Nephron progenitor cell (in vitro differentiated cells): ENCODE results near the gene DGUOK.
A peak's percentile ranks its signal among the peaks of the same experiment; 100 is the strongest.

Source experiments
- DNase-seq: peaks from one replicate; pipeline ENCODE4 v3.0.0; 2021
- H3K27ac Mint-ChIP-seq: 2 replicates; pipeline ENCODE4 v1.8.0; 2021; ENCODE audit warnings: mild to moderate bottlenecking, moderate library complexity, mixed read lengths
- H3K27me3 Mint-ChIP-seq: 2 replicates; pipeline ENCODE4 v1.8.0; 2021; ENCODE audit warnings: mild to moderate bottlenecking, low read depth, mixed read lengths; ENCODE audit not compliant: poor library complexity
- H3K36me3 Mint-ChIP-seq: 2 replicates; pipeline ENCODE4 v1.8.0; 2021; ENCODE audit warnings: low read depth, mixed read lengths
- H3K4me1 Mint-ChIP-seq: 2 replicates; pipeline ENCODE4 v1.8.0; 2021; ENCODE audit warnings: mixed read lengths
- H3K4me3 Mint-ChIP-seq: 2 replicates; pipeline ENCODE4 v1.8.0; 2021; ENCODE audit warnings: mild to moderate bottlenecking, moderate library complexity, mixed read lengths
- H3K9me3 Mint-ChIP-seq: 2 replicates; pipeline ENCODE4 v1.8.0; 2021; ENCODE audit warnings: mild to moderate bottlenecking, moderate library complexity, mixed read lengths
- TF ChIP-seq, protein P1 (sequence below): fragments of 200-600 bp; sonication (generic); IDR thresholded peaks from 2 replicates; pipeline ENCODE4 v1.5.0; 2021; ENCODE audit warnings: antibody characterized with exemption

DGUOK gene

DNA sequence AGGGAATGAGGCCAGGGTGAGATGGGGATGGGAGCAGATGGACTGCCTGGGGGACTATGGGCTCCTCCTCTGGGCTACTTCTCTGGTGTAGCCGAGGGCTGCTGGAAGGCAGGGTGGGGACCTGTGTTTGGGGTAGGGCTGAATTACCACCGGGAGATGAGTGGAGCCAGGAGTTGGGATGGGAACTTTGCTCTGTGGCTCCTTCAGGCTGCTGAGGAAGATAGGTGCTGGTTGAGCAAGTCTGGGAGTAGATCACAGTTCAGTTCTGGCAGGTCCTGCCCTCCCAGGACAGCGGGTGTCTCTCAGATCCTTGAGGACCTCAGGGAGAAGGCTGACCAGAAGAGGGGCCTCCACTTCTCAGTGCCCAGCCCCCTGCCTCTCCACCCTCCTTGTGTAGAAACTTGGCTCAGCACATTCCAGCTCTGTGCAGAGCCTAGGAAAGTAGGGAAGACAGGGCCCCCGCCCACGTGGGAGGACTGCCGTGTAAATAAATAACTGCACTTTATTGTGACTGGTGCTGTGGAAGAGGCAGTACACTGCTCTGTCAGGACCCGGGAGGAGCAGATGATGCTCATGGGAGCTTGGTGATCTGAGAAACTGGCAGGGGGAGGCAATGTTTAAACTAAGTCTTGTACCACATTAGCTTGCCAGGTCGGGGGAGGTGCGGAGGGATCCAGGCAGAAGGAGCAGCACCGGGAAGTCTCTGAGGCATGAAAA, 73.4 kb downstream of the DGUOK start:
- peak; percentile 52 for DNase-seq
- Mint-ChIP-seq H3K27ac (peak overlapping the region; percentile 41), H3K4me3 (peak overlapping the region; percentile 47), H3K27me3 (peaks cover 12% of the 10 kb centered on the region), H3K4me1 (peaks cover 77% of the 10 kb centered on the region), H3K9me3 (no peaks in the 10 kb centered on the region), H3K36me3 (peaks cover 4% of the 10 kb centered on the region)
- TF ChIP-seq, protein P1, sequence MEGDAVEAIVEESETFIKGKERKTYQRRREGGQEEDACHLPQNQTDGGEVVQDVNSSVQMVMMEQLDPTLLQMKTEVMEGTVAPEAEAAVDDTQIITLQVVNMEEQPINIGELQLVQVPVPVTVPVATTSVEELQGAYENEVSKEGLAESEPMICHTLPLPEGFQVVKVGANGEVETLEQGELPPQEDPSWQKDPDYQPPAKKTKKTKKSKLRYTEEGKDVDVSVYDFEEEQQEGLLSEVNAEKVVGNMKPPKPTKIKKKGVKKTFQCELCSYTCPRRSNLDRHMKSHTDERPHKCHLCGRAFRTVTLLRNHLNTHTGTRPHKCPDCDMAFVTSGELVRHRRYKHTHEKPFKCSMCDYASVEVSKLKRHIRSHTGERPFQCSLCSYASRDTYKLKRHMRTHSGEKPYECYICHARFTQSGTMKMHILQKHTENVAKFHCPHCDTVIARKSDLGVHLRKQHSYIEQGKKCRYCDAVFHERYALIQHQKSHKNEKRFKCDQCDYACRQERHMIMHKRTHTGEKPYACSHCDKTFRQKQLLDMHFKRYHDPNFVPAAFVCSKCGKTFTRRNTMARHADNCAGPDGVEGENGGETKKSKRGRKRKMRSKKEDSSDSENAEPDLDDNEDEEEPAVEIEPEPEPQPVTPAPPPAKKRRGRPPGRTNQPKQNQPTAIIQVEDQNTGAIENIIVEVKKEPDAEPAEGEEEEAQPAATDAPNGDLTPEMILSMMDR, result no peak

DNA sequence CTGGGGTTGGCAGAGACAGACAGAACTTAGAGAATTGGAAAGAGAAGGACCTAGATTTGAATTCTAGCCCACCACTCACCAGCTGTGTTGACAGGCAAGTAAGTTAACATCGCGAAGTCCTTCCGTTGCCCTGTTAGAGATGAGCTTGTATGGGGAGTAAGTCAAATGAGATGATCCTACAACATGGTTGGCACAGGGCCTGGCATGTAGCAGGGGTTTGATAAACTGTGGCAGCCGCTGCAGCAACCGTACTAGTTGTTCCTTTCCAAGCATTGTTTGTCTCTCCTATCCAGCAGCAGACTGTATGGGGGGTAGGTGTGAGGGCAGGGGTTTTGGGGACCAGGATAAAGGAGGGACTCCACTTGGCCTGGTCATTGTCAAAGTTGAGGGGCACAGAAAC, 74.0 kb downstream of the DGUOK start:
- H3K4me3 Mint-ChIP-seq, result peak overlapping the region; percentile 47
- H3K27ac Mint-ChIP-seq, result peak overlapping the region; percentile 41
- no peaks in the 10 kb centered on the region for H3K9me3 Mint-ChIP-seq
- H3K27me3 Mint-ChIP-seq, result peaks cover 12% of the 10 kb centered on the region
- TF ChIP-seq, protein P1, result no peak
- H3K36me3 Mint-ChIP-seq, result peaks cover 4% of the 10 kb centered on the region
- H3K4me1 Mint-ChIP-seq, result peaks cover 82% of the 10 kb centered on the region
- no peak for DNase-seq

DNA sequence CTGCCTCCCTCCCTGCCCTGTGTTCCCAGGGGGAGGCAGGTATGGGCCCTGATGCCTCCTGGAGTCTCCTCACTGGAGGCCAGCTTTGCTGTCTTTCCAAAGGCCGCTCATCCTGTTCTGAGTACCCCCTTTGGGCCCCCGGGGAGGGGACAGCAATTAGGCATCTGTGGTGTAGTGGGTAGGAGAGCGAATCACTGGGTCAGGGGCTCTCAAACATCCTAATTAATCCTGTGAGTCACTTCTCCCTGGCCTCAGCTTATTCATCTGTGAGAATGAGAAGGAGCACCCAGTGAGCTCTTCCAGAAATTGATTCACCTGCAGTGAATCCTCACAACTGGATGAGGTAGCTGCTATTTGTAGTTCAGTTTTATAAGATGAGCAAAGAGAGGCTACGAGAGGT, 74.4 kb downstream of the DGUOK start:
- TF ChIP-seq, protein P1, result no peak
- no peaks in the 10 kb centered on the region for H3K9me3 Mint-ChIP-seq
- DNase-seq, result no peak
- H3K4me3 Mint-ChIP-seq, result peak overlapping the region; percentile 78
- no peak overlapping the region for H3K27ac Mint-ChIP-seq
- peaks cover 12% of the 10 kb centered on the region for H3K27me3 Mint-ChIP-seq
- peaks cover 87% of the 10 kb centered on the region for H3K4me1 Mint-ChIP-seq
- H3K36me3 Mint-ChIP-seq, result peaks cover 4% of the 10 kb centered on the region

DNA sequence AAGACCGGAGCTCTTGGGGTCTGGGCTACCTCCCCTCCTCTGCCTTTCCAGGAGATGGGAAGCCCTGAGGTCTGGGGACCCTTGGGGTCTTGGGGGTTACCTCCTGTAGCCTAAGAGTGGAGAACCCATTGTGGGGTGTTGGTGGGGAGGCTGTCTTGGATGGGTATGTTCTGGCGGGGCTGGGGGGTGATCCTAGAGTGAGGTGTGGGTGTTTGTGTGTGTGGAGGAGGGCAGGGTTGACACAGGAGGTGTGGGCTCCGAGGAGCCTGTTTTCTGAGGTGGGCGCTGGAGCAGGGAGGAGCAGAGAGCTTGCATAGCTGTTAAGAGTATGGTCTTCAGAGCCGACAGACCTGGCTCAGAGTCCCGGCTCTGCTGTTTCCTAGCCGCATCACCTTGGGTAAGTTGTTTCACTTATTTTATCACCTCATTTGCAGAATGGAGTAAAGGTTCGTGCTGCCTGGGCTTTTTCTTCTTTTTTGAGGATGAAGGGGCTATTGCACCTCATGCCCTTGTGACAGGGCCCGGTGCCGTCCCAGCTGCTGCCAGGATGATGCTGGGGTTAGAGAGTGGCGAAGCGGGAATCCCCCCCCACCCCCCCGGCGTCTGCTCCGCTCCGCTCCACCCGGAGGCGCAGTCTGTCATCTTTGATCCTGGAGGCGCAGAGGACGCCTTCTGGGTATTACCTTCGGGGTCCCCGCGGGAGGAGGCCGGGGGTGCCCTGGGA, 75.3 kb downstream of the DGUOK start:
- Mint-ChIP-seq H3K4me1 (peaks cover 93% of the 10 kb centered on the region), H3K9me3 (no peaks in the 10 kb centered on the region), H3K4me3 (peak overlapping the region; percentile 78), H3K27ac (no peak overlapping the region), H3K36me3 (peaks cover 4% of the 10 kb centered on the region), H3K27me3 (peaks cover 12% of the 10 kb centered on the region)
- TF ChIP-seq, protein P1, result no peak
- DNase-seq, result no peak

DNA sequence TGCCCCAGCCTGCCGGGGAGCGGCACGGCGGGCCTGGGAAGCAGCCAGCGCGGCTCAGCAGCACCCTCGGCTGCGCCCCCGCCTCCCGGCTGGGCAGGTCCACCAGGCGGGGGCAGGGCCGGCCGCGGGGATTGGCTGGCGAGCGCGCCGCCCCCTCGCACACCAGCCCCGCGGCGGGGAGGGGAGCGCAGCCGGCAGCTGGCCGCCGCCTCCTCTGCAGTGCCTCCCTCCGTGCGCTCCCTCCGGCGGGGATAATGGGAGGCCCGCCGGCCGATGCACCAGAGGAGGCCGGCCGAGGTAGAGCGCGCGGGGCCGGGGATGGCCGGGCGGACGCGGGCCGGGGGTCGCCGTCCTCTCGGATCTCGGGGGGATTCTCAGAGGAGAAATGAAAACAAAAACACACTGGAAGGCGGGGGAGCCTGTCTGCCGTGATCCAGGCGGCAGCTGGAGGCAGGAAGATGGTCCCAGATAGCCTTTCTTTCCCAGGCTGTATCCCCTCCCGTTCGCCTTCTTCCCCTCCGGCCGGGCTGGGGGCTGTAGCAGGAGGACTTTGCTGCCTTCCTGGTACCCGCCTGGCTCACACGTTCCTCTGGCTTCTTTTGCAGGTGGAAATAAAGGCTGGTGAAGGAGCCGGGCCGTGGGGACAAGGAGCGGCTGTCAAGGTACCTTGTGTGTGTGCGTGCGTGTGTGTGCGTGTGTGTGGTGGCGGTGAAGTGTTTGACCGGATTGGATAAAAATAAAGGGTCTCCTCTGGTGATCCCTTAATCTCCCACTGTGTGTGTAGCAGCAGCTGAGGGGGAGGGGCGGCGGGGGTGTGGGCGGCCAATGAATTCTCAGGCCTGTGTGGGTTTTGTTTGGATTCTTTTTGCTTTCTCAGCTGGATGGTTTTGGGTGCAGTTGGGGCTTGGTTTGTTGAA, 76.1 kb downstream of the DGUOK start:
- Mint-ChIP-seq H3K27ac (peak overlapping the region; percentile 92), H3K4me3 (peak overlapping the region; percentile 91), H3K36me3 (peaks cover 2% of the 10 kb centered on the region), H3K4me1 (peaks cover 93% of the 10 kb centered on the region), H3K9me3 (no peaks in the 10 kb centered on the region), H3K27me3 (peaks cover 7% of the 10 kb centered on the region)
- TF ChIP-seq, protein P1, result no peak
- DNase-seq, result peak; percentile 89
